NCI-H187 treated with DMSO at 0.1 percent for 48 hours (cell line): ENCODE results near the gene CEP162.
"Not testable (repeated sequence)": the region's sequence is repeated elsewhere in the genome, so short reads cannot be mapped to it uniquely, and the experiment has no call there.

Experiments
- DNase-seq: peaks from one replicate; lab custom pipeline; 2025; lab: John Stamatoyannopoulos, UW

CEP162 gene

GRCh38 chr6:84242265-84242664 lies 14.8 kb upstream of the CEP162 start:
- DNase-seq, result no peak

- no peak for DNase-seq
These were observed 728 bp upstream of the CEP162 start for GRCh38 chr6:84228198-84228543.

- DNase-seq, result no peak
These were observed 404 bp downstream of the CEP162 start for GRCh38 chr6:84227044-84227433.

GRCh38 chr6:84224251-84224650 lies 3.2 kb downstream of the CEP162 start:
- DNase-seq, result no peak

- DNase-seq, result not testable (repeated sequence)
These were observed 3.8 kb downstream of the CEP162 start for GRCh38 chr6:84223608-84224007.

- DNase-seq, result no peak
These were observed 5.0 kb downstream of the CEP162 start for GRCh38 chr6:84222426-84222825.

- no peak for DNase-seq
These were observed 6.5 kb downstream of the CEP162 start for GRCh38 chr6:84220809-84221409.

GRCh38 chr6:84218091-84218490 lies 9.4 kb downstream of the CEP162 start:
- DNase-seq, result no peak

- no peak for DNase-seq
These were observed 14.2 kb downstream of the CEP162 start for GRCh38 chr6:84213217-84213616.

- DNase-seq, result no peak
These were observed 23.4 kb downstream of the CEP162 start for GRCh38 chr6:84204011-84204410.

GRCh38 chr6:84199987-84200386 lies 27.5 kb downstream of the CEP162 start:
- DNase-seq, result not testable (repeated sequence)

GRCh38 chr6:84197708-84198107 lies 29.7 kb downstream of the CEP162 start:
- no peak for DNase-seq

- DNase-seq, result no peak
These were observed 34.2 kb downstream of the CEP162 start for GRCh38 chr6:84193114-84193708.

- no peak for DNase-seq
These were observed 35.6 kb downstream of the CEP162 start for GRCh38 chr6:84191802-84192201.

GRCh38 chr6:84189356-84189755 lies 38.1 kb downstream of the CEP162 start:
- DNase-seq, result not testable (repeated sequence)

- no peak for DNase-seq
These were observed 44.0 kb downstream of the CEP162 start for GRCh38 chr6:84183430-84183829.

- DNase-seq, result no peak
These were observed 45.4 kb downstream of the CEP162 start for GRCh38 chr6:84182001-84182400.

GRCh38 chr6:84177241-84177640 lies 50.2 kb downstream of the CEP162 start:
- DNase-seq, result no peak

GRCh38 chr6:84172574-84172973 lies 54.9 kb downstream of the CEP162 start:
- DNase-seq, result no peak

GRCh38 chr6:84172080-84172479 lies 55.4 kb downstream of the CEP162 start:
- no peak for DNase-seq

GRCh38 chr6:84167457-84167856 lies 60.0 kb downstream of the CEP162 start:
- DNase-seq, result no peak

GRCh38 chr6:84166395-84166794 lies 61.0 kb downstream of the CEP162 start:
- no peak for DNase-seq

GRCh38 chr6:84164328-84164727 lies 63.1 kb downstream of the CEP162 start:
- not testable (repeated sequence) for DNase-seq

- DNase-seq, result no peak
These were observed 66.3 kb downstream of the CEP162 start for GRCh38 chr6:84161190-84161589.
